OCI-LY3 (cell line): ENCODE measurements around the gene CD101.

Experiments
- CTCF ChIP-seq: fragments of 200-600, 300-600 bp; sonication (generic); IDR thresholded peaks from 2 replicates; pipeline ENCODE4 v1.5.1; 2014; ENCODE audit warnings: antibody characterized with exemption, low read length, low read depth
- EZH2phosphoT487 ChIP-seq: fragments of 200-600 bp; shearing (Covaris generic); IDR thresholded peaks from 2 replicates; pipeline ENCODE4 v1.6.1; 2018; ENCODE audit warnings: antibody characterized with exemption, mixed run types, low read depth

GRCh38 chr1:117009132-117009531 lies 7.6 kb downstream of the CD101 start:
- TF ChIP-seq CTCF (no peak), EZH2phosphoT487 (no peak)
